GM18498 (cell line): ENCODE measurements around the gene GRIP1.

ENCODE experiments used
- ATAC-seq: cut with Tn5 transposase; IDR thresholded peaks from one replicate; pipeline ENCODE4 v1.9.1; 2021; ENCODE audit warnings: mild to moderate bottlenecking, moderate library complexity; ENCODE audit not compliant: unreplicated experiment

The GRIP1 gene

DNA sequence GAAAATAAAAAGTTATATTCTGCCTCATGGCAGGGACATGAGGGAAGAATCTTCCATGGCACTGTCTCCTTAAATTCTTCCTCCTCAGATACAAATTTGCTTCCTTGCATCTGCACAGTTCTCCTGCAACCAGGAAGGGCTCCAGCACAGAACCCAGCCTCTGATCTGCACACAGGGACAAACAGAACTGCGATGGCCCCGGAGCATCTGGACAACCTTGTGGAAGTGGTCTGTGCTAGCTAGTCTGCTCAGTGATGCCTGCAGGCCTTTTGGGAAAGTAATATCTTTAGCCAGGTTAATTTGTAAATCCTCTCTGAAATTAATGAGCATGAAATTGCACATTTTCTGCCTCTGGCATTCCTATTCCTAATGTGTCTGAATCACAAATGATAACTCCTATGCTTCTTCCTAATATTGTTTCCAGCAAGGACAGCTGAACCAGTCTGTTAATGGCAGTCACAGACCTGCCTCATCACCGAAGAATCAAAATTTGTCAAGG is 74.8 kb downstream of the GRIP1 start:
- no peak for ATAC-seq

- no peak for ATAC-seq
Measured at GRCh38 chr12:66603461-66603860, 75.4 kb downstream of the GRIP1 start.

DNA sequence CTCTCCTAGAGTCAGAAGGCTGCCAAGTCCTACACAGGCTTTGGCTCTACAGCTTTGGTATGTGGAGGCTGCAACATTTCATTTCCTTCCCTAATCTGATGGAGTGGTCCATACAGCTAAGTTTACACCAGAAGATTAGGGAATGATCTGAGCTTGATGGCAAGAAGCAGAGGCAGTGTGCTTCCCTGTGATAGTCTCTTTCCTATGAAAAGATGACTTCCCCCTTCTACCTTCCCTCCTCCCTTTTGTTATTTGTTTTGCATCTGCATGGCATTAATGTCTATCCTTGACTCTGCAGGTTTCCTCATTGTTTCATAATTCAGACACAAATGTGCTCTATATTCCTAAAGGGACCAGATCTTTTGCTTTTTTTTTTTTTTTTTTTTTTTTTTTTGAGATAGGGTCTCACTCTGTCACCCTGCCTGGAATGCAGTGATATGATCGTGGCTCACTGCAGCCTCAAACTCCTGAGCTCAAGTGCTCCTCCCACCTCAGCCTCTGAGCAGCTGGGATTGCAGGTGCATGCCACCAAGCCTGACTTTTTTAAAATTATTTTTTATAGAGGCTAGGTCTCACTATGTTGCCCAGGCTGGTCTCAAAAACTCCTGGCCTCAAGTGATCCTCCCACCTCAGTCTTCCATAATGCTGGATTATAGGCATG is 76.3 kb downstream of the GRIP1 start:
- no peak for ATAC-seq

DNA sequence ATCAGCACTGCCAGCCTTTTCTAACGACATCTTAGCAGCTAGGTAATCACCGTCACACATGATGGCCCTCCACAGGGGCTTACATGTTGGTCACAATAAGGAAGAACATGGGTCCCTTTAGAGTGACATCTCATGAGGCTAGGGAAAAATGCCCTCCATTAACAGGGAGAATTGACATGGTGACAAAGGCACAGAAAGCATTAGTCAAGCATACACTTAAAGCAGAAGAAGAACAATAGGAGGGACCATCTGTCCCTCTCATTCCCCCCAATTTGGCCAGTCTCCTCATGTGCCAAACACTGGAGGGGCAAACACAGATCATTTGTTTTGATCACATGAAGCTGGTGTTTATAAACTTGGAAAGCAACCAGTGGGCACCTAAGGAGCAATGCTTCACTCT is 78.0 kb downstream of the GRIP1 start:
- no peak for ATAC-seq

GRCh38 chr12:66599816-66600215 is 79.1 kb downstream of the GRIP1 start:
- no peak for ATAC-seq

- no peak for ATAC-seq
Measured at GRCh38 chr12:66598608-66599007, 80.3 kb downstream of the GRIP1 start.

DNA sequence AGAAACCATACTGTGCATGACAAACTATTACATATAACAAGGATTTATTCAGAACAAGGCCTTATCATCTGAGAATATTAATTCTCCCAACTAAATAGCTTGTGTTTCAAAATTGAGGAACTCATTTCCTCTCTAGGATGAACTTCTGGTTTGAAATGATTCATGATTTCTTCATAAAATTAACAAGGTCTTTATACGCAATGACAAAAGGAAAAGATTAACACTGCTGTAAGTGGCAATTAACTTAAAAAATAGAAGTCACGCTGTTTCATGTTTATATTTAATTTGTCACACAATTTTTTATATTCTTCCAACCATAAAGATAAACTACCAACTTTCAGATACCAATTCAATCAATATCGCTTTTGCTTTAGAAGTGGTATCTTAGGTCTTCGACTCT is 80.8 kb downstream of the GRIP1 start:
- ATAC-seq: no peak

DNA sequence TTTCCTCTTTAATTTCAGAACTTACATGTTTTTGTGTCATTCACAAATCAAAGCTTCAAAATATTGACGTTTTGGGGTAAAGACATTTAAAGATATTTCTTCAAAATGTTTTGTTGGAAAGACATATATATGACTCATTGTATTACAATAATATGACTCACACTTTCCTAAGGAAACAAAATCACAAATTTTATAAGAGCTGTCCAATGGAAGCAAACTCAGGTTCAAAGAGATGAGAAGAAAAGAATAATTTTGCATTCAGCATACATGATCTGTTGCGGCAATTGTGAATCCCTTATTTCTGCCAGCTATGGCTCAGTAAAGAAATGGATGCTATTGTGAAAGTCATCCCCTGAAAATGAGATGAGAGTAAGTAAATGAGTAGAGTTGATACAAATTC is 82.7 kb downstream of the GRIP1 start:
- no peak for ATAC-seq

- ATAC-seq: no peak
Measured at GRCh38 chr12:66594688-66595087, 84.2 kb downstream of the GRIP1 start.

DNA sequence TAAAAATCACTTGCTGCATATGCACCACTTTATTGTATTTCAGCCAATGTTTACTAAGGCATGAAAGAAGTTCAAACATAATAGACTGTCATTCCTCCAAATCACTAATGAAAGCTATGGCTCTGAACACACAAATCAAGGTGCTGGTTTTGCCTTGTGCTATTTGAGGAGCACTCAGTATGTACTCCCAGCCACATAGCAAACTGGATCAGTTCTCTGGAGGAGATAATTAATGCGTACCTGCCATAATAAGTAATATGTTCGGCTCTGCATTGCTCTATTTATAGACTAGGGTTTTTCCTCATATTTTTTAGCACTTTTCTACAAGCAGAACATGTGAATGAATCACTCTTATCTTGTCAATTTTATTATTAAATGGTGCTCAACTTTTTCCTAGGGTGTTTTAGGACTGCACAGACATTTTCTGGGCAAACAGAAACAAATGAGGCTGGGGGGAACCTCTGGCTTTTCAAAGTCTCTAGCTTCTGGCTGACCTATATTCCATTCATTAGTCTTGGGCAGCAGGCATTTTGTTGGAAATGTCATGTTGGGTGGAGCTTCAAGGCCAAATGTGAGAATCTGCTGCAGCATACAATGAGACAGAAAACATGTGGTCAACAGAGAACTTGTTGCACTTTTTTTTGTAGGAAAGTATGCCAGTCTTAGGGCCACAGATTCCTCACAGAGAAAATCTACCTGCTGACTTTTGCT is 88.4 kb downstream of the GRIP1 start:
- ATAC-seq: no peak

DNA sequence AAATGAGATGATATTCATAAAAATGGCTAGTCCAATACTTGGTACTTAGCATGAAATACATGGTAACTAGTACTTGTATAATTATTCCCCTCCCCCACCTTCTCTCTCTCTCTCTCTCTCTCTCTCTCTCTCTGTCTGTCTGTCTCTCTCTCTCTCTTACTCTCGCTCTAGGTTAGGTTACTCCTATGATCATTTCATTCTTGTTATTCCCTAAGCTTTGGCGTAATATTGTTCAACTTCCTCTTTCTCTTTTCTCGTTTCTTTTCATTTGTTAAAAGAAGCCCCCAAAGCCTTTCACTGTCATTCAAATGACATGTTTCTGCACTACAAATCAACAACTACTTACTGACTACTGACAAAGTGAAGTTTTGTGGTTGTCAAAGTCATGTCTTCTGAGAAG is 89.8 kb downstream of the GRIP1 start:
- ATAC-seq: no peak

DNA sequence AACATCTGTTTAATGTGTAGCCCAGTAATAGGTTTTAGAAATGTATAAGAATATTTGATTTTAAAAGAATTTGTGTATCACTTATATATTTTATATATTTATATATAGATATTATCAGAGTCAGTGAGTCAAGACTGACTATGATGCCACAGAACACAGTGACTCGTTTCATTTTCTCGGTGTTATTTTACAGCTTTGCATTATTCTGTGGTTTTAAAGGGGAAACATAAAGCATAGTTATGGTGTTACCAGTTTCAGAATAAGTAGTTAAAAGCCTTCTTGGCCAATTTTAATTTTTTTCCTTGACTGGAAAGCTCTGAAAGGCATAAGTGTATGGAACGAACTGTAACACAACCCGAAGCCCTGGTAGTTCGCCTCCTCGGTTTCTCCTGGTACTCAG is 91.0 kb downstream of the GRIP1 start:
- ATAC-seq: no peak

DNA sequence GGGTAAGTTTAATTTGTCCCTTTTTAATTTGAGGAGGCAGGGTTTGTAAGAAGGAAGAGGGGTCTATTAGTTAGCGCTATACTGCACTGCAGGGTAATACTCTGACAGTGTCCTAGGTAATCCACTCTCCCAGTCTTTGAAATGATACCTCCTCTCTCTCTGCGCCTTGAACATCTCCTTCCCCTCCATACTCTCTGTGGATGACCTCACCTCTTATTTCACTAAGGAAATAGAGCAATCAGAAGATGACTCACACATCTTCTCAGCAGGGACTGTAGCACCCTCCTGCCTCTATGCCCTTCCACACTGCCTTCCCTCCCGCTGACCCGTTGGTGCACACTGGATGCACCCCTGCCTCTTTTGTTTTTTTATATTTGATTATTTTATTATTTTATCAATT is 94.2 kb downstream of the GRIP1 start:
- no peak for ATAC-seq

GRCh38 chr12:66573605-66574004 is 105.3 kb downstream of the GRIP1 start:
- no peak for ATAC-seq

GRCh38 chr12:66572845-66573244 is 106.0 kb downstream of the GRIP1 start:
- ATAC-seq: no peak

GRCh38 chr12:66571361-66571915 is 107.4 kb downstream of the GRIP1 start:
- ATAC-seq: no peak

DNA sequence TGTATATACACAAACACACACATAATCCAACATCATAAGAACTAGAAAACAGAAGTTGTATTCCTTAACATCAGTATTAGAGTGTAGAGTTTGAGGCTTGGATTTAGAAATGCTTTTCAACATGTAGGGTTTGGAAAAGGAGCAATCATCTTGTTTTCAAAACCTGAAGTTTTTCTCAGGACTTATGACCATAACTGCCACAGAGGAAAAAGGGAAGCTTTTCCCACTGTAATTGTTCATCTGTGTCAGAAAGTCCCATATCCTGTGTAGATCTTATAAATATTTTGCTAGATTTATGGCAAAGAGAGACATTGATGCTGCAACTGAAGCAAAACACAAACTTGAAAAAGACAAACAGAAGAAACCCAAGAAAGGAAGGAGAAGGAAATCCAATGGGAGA is 115.7 kb downstream of the GRIP1 start:
- ATAC-seq: no peak

DNA sequence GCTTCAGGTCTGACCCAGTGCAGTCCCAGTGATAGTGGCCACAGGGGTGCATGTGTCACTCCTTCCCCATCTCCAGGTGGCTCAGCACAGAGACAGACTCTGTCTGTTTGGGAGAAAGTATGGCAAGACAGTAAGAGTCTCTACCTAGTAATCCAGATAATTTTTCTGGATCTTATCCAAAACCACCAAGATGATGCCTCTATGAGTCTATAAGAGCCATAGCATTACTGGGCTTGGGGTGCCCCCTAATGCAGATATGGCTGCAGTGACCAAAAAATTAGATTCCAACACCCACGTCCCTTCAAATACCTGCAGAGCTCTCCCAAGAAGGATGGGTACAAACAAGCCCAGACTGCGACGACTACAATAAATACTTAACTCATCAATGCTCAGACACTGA is 123.8 kb downstream of the GRIP1 start:
- ATAC-seq: no peak

GRCh38 chr12:66552716-66553115 is 126.2 kb downstream of the GRIP1 start:
- no peak for ATAC-seq

DNA sequence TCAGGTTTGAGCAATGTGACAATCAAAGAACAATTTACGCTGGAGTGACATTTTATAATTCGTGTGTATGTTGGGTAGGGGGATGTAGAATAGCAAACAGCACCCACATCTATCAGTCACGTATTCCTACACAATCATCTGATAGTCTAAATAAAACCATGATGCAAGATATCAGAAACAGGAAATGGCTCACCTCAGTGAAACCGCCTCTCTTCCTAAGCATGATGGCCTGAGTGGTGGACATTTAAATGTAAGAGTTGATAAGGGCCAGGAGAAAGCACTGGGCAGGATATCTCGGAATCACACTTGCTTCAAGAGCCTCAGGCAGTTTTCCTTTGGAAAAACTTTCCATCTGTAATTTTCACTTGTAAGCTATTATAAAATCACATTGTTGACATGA is 128.2 kb downstream of the GRIP1 start:
- no peak for ATAC-seq

GRCh38 chr12:66549050-66549389 is 129.9 kb downstream of the GRIP1 start:
- ATAC-seq: no peak

- no peak for ATAC-seq
Measured at GRCh38 chr12:66548338-66549049, 130.4 kb downstream of the GRIP1 start.
